ENCODE data around the gene TLN1.

Gene TLN1

GRCh38 chr9:35662437-35662836 is 69.6 kb downstream of the TLN1 start:
- no peak for TF ChIP-seq CTCF (conservative IDR thresholded peaks at IDR 0.05; ENCODE audit: low read depth)
- ChIA-PET POLR2A (ENCODE audit: low non-redundant PET) (interaction anchor here (1.0 kb wide), 1 partner anchor 54 kb away, joined by 3 read pairs; no protein-coding TSS in a partner anchor), CTCF (no interaction called here)
- peak overlapping the region; percentile 88 for H3K27ac ChIP-seq
- no peak for DNase-seq (ENCODE audit: low spot score)

- ChIA-PET POLR2A (ENCODE audit: low non-redundant PET) (interaction anchor here (1.0 to 1.1 kb wide), 2 partner anchors 54 to 68 kb away, joined by 3 read pairs; no protein-coding TSS in a partner anchor), CTCF (interaction anchor here (0.6 to 1.1 kb wide), 5 partner anchors 74 to 172 kb away, joined by 3 to 10 read pairs (median 4); no protein-coding TSS in a partner anchor)
- DNase-seq (ENCODE audit: low spot score), result no peak
- peak overlapping the region; percentile 88 for H3K27ac ChIP-seq
- no peak for TF ChIP-seq CTCF (conservative IDR thresholded peaks at IDR 0.05; ENCODE audit: low read depth)
Measured at GRCh38 chr9:35661756-35662350, 70.1 kb downstream of the TLN1 start.

DNA sequence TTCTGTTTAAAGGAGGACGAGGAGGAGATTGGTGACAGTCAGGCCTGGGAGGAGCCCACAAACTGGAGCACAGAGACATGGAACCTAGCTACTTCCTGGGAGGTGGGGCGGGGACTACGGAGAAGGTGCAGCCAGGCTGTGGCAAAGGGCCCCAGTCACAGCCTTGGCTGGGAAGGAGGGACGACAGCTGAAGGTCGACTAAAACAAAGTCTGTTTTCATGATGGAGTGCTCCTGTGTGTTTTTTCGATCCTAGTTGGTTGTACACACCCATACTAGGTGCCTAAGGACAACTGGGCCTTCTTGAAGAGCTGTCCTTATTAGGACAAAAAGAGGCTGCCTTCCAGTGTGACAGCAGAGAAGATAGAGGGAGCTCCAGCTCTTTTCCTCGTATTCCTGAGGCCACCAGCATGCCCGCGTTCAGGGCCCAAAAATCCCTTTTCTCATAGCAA is 71.0 kb downstream of the TLN1 start:
- POLR2A ChIA-PET (ENCODE audit: low non-redundant PET), result interaction anchor here (0.7 to 1.1 kb wide), 3 partner anchors 28 to 69 kb away, joined by 3 read pairs; partner anchors contain the start of gene TPM2
- peak overlapping the region; percentile 60 for H3K27ac ChIP-seq
- CTCF ChIA-PET, result interaction anchor here (0.6 to 1.2 kb wide), 7 partner anchors 15 to 347 kb away, joined by 3 to 10 read pairs (median 4); no protein-coding TSS in a partner anchor
- no peak for DNase-seq (ENCODE audit: low spot score)
- TF ChIP-seq CTCF (conservative IDR thresholded peaks at IDR 0.05; ENCODE audit: low read depth), result peak; percentile 54

- ChIA-PET CTCF (interaction anchor here (0.7 to 2.9 kb wide), 5 partner anchors 12 to 78 kb away, joined by 3 to 21 read pairs (median 7); partner anchors contain the start of genes CREB3 and TLN1), POLR2A (ENCODE audit: low non-redundant PET) (no interaction called here)
- peak overlapping the region; percentile 60 for H3K27ac ChIP-seq
- no peak for TF ChIP-seq CTCF (conservative IDR thresholded peaks at IDR 0.05; ENCODE audit: low read depth)
- DNase-seq (ENCODE audit: low spot score), result no peak
Measured at GRCh38 chr9:35659340-35659739, 72.7 kb downstream of the TLN1 start.

- CTCF ChIA-PET, result interaction anchor here (0.7 to 2.9 kb wide), 6 partner anchors 12 to 78 kb away, joined by 3 to 21 read pairs (median 8); partner anchors contain the start of genes CREB3 and TLN1
- H3K27ac ChIP-seq, result peak overlapping the region; percentile 92
- no peak for TF ChIP-seq CTCF (conservative IDR thresholded peaks at IDR 0.05; ENCODE audit: low read depth)
- POLR2A ChIA-PET (ENCODE audit: low non-redundant PET), result no interaction called here
- DNase-seq (ENCODE audit: low spot score), result no peak
Measured at GRCh38 chr9:35658968-35659220, 73.1 kb downstream of the TLN1 start.

DNA sequence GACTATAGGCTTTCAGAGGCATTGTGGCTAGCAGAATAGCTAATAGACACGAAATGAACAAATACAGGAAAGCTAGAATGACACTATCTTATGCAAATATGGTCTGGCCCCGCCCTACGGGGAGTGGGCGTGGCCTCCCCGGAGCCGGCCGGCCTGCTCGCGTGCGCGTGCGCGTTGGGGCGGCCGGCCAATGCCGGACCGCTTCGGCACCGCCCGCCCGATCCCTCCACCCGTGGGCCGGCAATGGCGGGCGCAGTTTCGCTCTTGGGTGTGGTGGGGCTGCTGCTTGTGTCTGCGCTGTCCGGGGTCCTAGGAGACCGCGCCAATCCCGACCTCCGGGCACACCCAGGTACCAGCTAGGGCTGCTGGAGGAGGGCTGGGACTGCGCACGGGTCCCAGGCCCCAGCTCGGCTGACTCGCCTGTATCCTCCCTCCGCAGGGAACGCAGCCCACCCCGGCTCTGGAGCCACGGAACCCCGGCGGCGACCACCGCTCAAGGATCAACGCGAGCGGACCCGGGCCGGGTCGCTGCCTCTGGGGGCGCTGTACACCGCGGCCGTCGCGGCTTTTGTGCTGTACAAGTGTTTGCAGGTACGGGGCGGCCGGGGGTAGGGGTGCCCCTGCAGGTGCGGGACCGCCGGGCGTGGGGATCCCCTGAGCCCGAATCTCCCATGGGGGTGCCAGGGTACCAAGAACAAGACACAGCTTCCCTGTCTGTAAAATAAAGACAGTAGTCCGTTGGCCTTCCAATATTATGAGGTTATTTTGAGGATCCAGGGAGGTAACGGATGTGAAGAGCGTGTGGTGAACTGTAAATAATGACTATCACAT is 73.6 kb downstream of the TLN1 start, which contains the start of gene CCDC107:
Gene CCDC107 (plus strand): TSS at position 156 of the 831 bp plus-strand sequence. CDS start 88 bp downstream, at position 244.
- peak within 1 kb of the TSS; percentile 92 for H3K27ac ChIP-seq
- peak; percentile 86 for TF ChIP-seq CTCF (conservative IDR thresholded peaks at IDR 0.05; ENCODE audit: low read depth)
- POLR2A ChIA-PET (ENCODE audit: low non-redundant PET), result interaction anchor here (1.2 kb wide), 1 partner anchor 53 kb away, joined by 3 read pairs; the partner anchor contains the start of gene TESK1
- CTCF ChIA-PET, result interaction anchor here (0.6 to 2.9 kb wide), 14 partner anchors 9 to 241 kb away, joined by 3 to 21 read pairs (median 4); partner anchors contain the start of genes CREB3, TLN1 and TPM2
- peak; percentile 98 for DNase-seq (ENCODE audit: low spot score)

All from RWPE1 (cell line).